Lung (tissue), 12 donors: ENCODE data around the gene AFAP1. TPM values are rescaled to one million over a fixed set of nuclear protein-coding genes. Genes with fewer than 3 reads are reported as not detected.

Experiments used
- ATAC-seq: fragments of 200-7000 bp; cut with Tn5 transposase; one replicate; pipeline ENCODE4 v1.9.1; 2020; ENCODE audit warnings: moderate number of reproducible peaks; ENCODE audit not compliant: insufficient read depth, low FRiP score
- DNase-seq, 3 donors: peaks; one replicate each; pipeline ENCODE4 v3.0.0-alpha.2; 2013 to 2017
- H3K27ac ChIP-seq, 2 donors: one replicate each; pipeline ENCODE4 v1.5.1; 2013; ENCODE audit warnings: mild to moderate bottlenecking in 2 of 2, moderate library complexity in 2 of 2, control low read depth in 1 of 2, inconsistent platforms in 1 of 2, low read depth in 1 of 2, low read length in 1 of 2
- H3K27me3 ChIP-seq, 3 donors: one replicate each; pipeline ENCODE4 v1.5.1; 2013; ENCODE audit warnings: low read length in 2 of 3; ENCODE audit not compliant: control insufficient read depth in 3 of 3, insufficient read depth in 3 of 3
- H3K36me3 ChIP-seq, 4 donors: one replicate each; pipeline ENCODE4 v1.5.1; 2013; ENCODE audit warnings: low read length in 4 of 4, mild to moderate bottlenecking in 1 of 4, moderate library complexity in 1 of 4; ENCODE audit not compliant: control insufficient read depth in 4 of 4, insufficient read depth in 4 of 4
- H3K4me1 ChIP-seq, 5 donors: one replicate each; pipeline ENCODE4 v1.5.1; 2013; ENCODE audit warnings: low read length in 5 of 5, mild to moderate bottlenecking in 2 of 5, moderate library complexity in 1 of 5; ENCODE audit not compliant: control insufficient read depth in 5 of 5, insufficient read depth in 5 of 5
- H3K4me3 ChIP-seq: one replicate; pipeline ENCODE4 v1.5.1; 2013; ENCODE audit warnings: mild to moderate bottlenecking, control low read depth, moderate library complexity
- H3K9ac ChIP-seq, 2 donors: one replicate each; pipeline ENCODE4 v1.5.1; 2013; ENCODE audit warnings: low read length in 2 of 2, control low read depth in 1 of 2; ENCODE audit not compliant: insufficient read depth in 1 of 2
- H3K9me3 ChIP-seq, 4 donors: one replicate each; pipeline ENCODE4 v1.5.1; 2013; ENCODE audit warnings: low read length in 3 of 4, mild to moderate bottlenecking in 1 of 4, moderate library complexity in 1 of 4; ENCODE audit not compliant: control insufficient read depth in 4 of 4, insufficient read depth in 3 of 4
- CTCF ChIP-seq: IDR thresholded peaks from 2 replicates; pipeline ENCODE4 v1.5.1; 2012; ENCODE audit warnings: mild to moderate bottlenecking; ENCODE audit errors: control extremely low read depth, extremely low read depth
- WGBS, 2 donors: extraction: QIAGEN DNeasy Blood & Tissue Kit; methylation state at CpG; one replicate each; pipeline ENCODE4 v1.1.7; 2013; 5-methylcytosine and 5-hydroxymethylcytosine counted together
- polyA plus RNA-seq, 2 donors: library from polyadenylated mRNA; stranded (reverse); fragments of 200-250 nt; gene quantifications; one replicate each; pipeline ENCODE4 v1.2.1, GENCODE V29; 2013
- total RNA-seq, 2 donors: library from RNA; depleted of rRNA in 1 of 2; stranded (reverse); fragments of >200 nt in 1 of 2; gene quantifications; one replicate each; pipeline ENCODE4 v1.2.1, GENCODE V29; 2014 to 2021
- donor health status: control.
- donor health status: control.
- donor health status: Bipolar disorder and iron deficiency.
- donor health status: healthy.
- donor health status: DM: yes; HTN: yes; CAD: no.

The AFAP1 gene
- total and polyA plus RNA-seq, 4 donors: 5.3 to 34.1 (median 12.3) TPM

- H3K9me3 ChIP-seq: no peaks in the 10 kb centered on the region
- H3K36me3 ChIP-seq: peaks cover 0 to 7% (median 0%) of the 10 kb centered on the region in 4 donors
- 89 to 92% methylated on average over 7 of the region's 7 CpGs for WGBS, 2 donors
- no peak for TF ChIP-seq CTCF
- H3K4me3 ChIP-seq: no peak overlapping the region
- no peak overlapping the region for H3K9ac ChIP-seq
- no peaks in the 10 kb centered on the region for H3K27me3 ChIP-seq
- H3K4me1 ChIP-seq: peaks cover 0 to 16% (median 0%) of the 10 kb centered on the region in 5 donors
- peak overlapping the region in 1 of 2 donors; percentile 4 for H3K27ac ChIP-seq
- DNase-seq: no peak
- ATAC-seq: no peak
These were observed 10.9 kb downstream of the AFAP1 start for GRCh38 chr4:7928711-7929110.

- Histone ChIP-seq H3K9ac (no peak overlapping the region), H3K27ac (no peak overlapping the region), H3K4me1 (peaks cover 0 to 16% (median 0%) of the 10 kb centered on the region in 5 donors), H3K4me3 (no peak overlapping the region), H3K27me3 (no peaks in the 10 kb centered on the region), H3K36me3 (peaks cover 0 to 5% (median 0%) of the 10 kb centered on the region in 4 donors), H3K9me3 (no peaks in the 10 kb centered on the region)
- WGBS, 2 donors: 94 to 95% methylated on average over 7 of the region's 7 CpGs
- no peak for TF ChIP-seq CTCF
- no peak for DNase-seq
- ATAC-seq: no peak
These were observed 12.8 kb downstream of the AFAP1 start for GRCh38 chr4:7926822-7927221.

GRCh38 chr4:7924570-7924969 is 15.1 kb downstream of the AFAP1 start:
- Histone ChIP-seq H3K27me3 (no peaks in the 10 kb centered on the region), H3K9ac (no peak overlapping the region), H3K27ac (no peak overlapping the region), H3K9me3 (no peaks in the 10 kb centered on the region), H3K4me1 (peaks cover 0 to 10% (median 0%) of the 10 kb centered on the region in 5 donors), H3K4me3 (no peak overlapping the region), H3K36me3 (peaks cover 0 to 6% (median 0%) of the 10 kb centered on the region in 4 donors)
- DNase-seq: no peak
- 84 to 85% methylated on average over 4 of the region's 4 CpGs for WGBS, 2 donors
- no peak for ATAC-seq
- TF ChIP-seq CTCF: no peak

- Histone ChIP-seq H3K9ac (no peak overlapping the region), H3K27ac (no peak overlapping the region), H3K4me1 (peaks cover 0 to 6% (median 0%) of the 10 kb centered on the region in 5 donors), H3K9me3 (no peaks in the 10 kb centered on the region), H3K4me3 (no peak overlapping the region), H3K36me3 (peaks cover 0 to 6% (median 0%) of the 10 kb centered on the region in 4 donors), H3K27me3 (no peaks in the 10 kb centered on the region)
- DNase-seq (no peak), ATAC-seq (no peak)
- TF ChIP-seq CTCF: no peak
- WGBS, 2 donors: 61 to 65% methylated on average over 7 of the region's 7 CpGs
These were observed 15.5 kb downstream of the AFAP1 start for GRCh38 chr4:7924163-7924562.
